ENCODE results near the gene SLC8A1.

GRCh38 chr2:40256008-40256407 lies 195.9 kb downstream of the SLC8A1 start:
- no peak for TF ChIP-seq POLR2A (IDR thresholded peaks at IDR 0.05)
- TF ChIP-seq CTCF (IDR thresholded peaks at IDR 0.05 in 4 of 5, conservative IDR thresholded peaks at IDR 0.05 in 1 of 5): no peak
